ENCODE data around the gene DIPK1B.

The DIPK1B gene

DNA sequence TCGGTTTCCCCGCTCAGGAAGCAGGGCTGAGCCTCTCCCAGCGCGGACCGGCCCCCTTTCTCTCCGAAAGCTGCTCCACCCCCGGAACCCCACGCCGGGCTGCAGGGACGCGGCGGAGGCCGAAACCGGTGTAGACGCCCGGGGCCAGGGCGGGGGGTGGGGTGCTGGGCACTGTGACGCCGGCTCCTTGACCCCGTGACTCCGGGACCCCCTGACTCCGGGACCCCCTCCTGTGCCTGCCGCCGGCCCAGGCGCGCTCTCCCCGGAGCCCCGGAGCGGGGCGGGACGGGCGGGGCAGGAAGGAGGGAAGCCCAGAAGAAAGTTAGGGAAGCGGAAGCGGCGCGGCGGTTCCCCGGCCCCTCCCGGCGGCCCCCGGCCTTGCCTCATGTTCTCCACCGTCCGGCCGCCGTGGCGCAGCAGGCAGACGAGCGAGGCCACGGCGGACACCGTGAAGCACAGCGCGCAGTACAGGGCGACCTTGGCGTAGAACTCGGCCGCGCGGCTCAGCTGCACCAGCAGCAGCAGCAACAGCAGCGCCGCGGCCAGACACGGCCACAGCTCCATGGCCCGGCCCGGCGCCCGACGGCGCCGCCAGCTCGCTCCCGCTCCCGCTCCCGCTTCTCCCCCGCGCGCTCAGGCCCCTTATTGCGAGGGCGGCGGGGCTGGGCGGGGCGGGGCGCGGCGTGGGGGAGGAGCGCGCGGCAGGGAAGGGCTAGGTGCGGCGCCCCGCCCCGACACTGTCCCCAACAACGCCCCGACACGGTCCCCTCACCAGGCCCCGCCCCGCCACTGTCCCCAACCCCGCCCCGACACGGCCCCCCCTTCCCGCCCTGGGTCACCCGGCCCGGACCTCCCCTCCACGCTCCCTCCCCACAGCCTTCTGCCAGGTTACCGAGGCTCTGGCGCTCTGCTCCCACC lies 25.3 kb upstream of the DIPK1B start, which contains the start of gene AGPAT2:
Gene AGPAT2 (minus strand): TSS at position 664 of the 918 bp plus-strand sequence. CDS start 100 bp downstream, at position 564.
- DNase-seq (ENCODE audit: low read depth in 2 of 2): no peak

GRCh38 chr9:136687721-136688223 lies 24.6 kb upstream of the DIPK1B start:
- DNase-seq (ENCODE audit: low read depth in 2 of 2): no peak

GRCh38 chr9:136688274-136689107 lies 23.9 kb upstream of the DIPK1B start:
- DNase-seq (ENCODE audit: low read depth in 2 of 2): no peak

GRCh38 chr9:136689108-136689460 lies 23.3 kb upstream of the DIPK1B start:
- DNase-seq (ENCODE audit: low read depth in 2 of 2): no peak

DNA sequence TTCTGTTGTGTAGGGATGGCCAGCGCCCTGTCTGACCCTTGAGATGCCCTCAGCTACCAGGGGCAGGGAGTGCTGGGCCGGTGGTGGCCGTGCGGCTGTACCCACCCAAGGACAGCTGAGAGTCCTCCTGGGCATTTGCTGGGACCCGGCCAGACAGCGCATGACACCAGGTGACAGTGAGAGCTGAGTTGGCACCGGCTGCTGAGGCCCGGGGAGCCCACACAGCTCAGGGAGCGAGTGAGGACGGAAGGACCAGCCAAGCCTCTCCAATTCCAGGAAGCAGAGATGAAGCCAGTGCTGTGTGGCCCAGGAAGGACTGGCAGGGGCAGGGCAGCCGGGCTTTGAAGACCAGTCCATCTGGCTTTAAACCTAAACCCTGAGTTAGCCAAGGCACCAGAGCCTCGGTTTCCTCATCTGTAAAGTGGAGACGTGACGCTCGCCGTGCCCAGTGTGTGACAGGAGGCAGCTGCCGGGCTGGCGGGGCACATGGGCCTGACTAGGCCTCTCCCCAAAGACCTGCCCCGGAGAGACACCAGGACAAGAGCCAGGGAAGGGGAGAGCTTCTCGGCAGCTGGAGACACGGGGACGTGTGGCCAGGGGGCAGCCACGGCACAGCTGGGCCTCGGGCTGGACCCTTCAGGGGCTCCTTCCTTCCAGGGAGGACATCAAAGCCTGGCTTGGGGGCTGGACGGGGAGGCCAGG lies 22.1 kb upstream of the DIPK1B start:
- no peak for DNase-seq (ENCODE audit: low read depth in 2 of 2)

DNA sequence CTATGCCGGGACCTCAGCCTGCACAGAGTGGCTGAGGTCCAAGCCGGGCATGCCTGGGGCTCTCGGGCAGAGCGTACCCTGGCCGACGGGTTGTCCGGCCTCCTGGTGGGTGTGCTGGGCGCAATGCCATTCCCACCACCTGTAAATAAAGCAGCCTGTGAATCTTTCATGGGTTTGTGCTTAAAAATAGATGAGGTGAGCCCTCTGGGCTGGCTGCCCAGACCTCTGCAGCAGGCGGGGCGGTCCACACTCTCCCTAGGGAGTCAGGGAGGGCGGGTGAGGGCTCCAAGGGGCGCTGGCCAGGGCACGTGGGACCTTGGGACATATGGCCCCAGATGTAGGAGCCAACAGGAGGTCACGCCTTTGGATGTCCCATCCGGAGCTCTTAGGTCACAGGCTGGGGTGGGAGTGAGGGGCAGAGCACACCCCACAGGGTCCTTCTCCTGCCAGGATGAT lies 21.5 kb upstream of the DIPK1B start:
- no peak for DNase-seq (ENCODE audit: low read depth in 2 of 2)

DNA sequence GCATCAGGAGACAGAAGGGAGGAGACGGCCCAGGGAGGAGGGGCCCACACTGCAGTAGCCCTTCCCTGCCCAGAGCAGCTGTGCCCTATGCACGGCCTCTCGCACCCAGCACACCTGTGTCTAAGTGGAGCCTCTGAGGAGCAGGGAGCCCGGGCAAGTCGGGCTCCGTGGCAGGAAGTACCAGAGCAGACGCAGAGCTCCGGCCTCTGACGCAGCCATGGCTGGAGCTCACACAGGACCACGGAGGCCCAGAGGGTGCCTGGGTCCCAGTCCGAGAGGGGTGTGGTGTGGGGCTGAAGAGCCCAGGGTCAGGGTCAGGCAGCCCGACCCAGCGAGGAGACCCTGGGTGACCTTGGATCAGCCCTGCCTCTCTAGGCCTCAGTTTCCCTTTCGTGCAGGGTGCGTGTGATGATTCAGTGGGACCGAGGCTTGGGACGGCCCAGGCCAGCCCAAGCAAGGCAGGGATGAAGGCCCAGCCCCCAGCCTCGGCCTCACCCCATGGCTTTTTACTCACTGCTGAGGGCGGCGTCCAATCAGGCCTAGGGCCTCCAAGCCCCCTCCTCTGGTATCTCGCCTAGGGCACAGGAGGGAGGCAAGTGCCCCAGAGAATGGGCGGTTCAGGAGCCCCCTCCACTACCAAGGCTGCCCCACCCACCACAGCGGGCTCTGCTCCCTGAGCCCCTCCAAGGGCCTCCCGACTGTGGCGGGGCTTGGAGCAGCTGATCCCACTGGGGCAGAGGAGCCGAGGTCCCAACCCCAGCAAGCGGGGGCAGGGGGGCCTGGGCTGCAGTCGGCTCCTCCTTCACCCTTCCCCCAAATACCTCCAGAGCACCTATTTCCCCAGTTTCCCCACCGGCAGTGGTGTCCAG lies 20.8 kb upstream of the DIPK1B start:
- DNase-seq (ENCODE audit: low read depth in 2 of 2): no peak

DNA sequence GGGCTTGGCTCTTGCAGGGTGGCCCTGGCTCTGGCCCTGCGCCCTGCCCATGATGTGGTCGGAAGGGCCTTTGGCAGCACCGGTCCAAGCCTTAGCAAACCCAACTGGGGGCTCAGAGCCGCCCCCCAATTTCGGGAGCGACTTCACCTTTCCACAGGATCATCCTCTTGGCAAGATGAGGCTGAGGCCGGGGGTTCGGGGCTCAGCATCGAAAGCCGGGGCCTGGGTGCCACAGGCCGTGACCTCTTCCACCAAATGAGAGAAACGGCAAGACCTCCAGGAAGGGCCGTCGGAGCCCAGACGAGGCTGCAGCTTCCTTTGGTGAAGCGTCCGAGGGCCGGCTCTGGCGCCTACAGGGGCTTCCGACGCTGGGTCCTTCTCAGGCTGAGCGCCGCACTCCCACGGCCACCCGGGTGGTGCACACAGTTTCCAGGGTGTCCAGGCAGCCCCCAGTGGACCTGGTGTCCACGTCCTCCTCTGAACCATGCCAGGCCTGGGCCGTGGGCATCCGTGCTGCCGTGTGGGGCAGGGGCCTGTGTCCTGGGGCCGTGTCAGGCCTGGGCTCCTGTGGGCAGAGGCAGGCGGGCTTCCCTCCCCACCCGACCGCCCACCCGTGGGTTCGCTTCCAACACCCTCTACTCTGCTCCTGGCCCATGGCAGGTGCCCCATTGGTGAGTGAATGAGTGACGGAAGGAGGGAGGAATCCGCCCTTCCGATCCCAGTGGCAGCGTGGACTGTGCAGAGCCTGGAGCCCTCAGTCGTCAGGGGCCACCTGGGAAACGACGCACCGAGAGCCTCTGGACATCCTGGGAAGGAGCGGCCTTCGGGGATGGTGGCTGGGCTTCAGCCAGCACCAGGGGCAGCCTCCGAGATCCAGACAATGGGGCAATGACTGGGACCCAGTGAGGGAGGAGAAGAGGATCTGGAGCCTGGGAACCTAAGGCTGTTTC lies 19.9 kb upstream of the DIPK1B start:
- no peak for DNase-seq (ENCODE audit: low read depth in 2 of 2)

- no peak for DNase-seq (ENCODE audit: low read depth in 2 of 2)
These were observed 19.3 kb upstream of the DIPK1B start for GRCh38 chr9:136693135-136693489.

GRCh38 chr9:136693490-136694162 lies 18.7 kb upstream of the DIPK1B start:
- DNase-seq (ENCODE audit: low read depth in 2 of 2): no peak

DNA sequence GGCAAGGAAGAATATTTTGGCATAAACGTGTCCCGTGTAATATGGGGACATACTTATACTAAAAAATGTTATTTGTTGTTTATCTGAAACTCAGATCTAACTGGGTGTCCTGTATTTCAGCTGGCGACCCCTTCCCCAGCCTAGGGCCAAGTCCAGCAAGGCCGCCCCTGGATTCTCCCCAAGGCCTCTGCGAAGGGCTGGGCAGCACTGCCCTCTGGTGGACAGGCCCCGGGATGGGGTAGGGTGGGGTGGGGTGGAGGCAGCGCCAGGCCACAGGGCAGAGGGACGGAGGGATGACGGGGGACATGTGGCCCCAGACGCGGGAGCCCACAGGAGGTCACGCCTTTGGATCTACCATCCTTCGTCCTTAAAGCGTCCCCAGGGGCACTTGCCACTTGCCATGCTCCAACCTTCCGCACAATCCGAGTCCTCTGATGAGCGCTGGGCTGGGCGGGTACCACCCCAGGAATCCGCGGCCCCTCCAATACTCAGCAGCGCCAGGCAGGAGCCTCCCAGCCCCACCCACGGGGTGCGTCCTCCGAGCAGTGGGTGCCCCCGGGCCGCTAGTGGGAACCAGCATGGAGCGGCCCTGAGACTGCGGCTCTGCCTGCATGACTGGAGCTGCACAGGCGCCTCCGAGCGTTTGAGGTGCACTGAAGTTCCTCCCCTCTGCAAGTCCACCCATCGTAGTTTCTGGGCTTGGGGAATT lies 18.1 kb upstream of the DIPK1B start:
- DNase-seq (ENCODE audit: low read depth in 2 of 2): no peak

GRCh38 chr9:136694872-136695247 lies 17.5 kb upstream of the DIPK1B start:
- DNase-seq (ENCODE audit: low read depth in 2 of 2): no peak

DNA sequence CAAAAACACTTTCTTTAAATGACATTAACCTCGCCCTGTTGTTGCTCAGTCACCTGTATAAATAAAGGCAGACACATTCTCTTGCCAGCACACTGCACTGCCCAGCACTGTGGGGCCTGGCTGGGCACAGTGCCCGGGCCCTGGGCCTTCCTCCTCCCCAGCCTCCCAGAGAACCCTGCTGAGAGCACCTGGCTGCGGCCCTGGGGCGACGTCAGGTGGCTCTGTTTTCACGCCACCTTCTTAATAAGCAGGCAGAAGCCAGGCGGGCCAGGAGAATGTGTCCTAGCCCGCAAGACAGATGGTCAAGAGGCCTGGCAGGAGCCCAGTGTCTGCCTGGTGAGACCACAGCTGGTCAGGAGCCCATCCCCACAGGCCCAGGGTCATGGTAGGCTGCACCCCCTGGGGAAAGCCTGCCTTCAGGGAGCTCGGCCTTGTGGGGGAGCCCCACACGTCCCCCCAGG lies 16.9 kb upstream of the DIPK1B start:
- no peak for DNase-seq (ENCODE audit: low read depth in 2 of 2)

- DNase-seq (ENCODE audit: low read depth in 2 of 2): no peak
These were observed 16.4 kb upstream of the DIPK1B start for GRCh38 chr9:136695955-136696354.

GRCh38 chr9:136696502-136696901 lies 15.9 kb upstream of the DIPK1B start:
- no peak for DNase-seq (ENCODE audit: low read depth in 2 of 2)

DNA sequence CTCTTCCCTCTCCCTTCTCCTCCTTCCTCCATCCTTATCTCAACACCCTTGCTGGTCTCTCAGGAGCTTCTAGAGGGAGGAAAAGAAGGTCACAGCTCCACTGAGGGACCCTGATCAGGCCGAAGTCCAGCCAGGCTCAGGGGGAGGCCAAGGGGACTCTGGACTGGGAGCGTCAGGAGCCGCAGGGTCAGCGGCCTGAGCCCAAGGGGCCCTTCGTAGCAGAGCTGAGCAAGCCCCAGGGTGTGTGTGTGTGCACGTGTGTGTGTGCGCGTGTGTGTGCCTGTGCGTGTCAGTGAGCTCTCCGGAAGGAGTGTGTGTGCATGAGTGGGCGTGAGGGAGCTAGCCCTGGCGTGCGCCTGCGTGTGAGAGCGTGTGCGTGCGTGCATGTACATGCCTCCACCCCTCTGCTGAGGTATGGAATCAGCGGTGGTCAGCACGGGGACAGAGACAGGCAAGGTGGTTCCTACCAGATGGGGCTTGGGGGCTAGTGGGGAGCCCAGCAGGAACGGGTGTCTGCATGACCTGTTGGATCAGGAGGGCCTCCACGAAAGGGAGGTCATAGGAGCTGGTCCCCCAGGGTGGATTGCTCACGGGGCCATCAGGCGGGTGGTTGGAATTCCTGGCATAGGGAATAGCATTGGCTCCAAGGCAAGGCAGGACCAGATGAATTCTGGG lies 15.1 kb upstream of the DIPK1B start:
- DNase-seq (ENCODE audit: low read depth in 2 of 2): no peak

DNA sequence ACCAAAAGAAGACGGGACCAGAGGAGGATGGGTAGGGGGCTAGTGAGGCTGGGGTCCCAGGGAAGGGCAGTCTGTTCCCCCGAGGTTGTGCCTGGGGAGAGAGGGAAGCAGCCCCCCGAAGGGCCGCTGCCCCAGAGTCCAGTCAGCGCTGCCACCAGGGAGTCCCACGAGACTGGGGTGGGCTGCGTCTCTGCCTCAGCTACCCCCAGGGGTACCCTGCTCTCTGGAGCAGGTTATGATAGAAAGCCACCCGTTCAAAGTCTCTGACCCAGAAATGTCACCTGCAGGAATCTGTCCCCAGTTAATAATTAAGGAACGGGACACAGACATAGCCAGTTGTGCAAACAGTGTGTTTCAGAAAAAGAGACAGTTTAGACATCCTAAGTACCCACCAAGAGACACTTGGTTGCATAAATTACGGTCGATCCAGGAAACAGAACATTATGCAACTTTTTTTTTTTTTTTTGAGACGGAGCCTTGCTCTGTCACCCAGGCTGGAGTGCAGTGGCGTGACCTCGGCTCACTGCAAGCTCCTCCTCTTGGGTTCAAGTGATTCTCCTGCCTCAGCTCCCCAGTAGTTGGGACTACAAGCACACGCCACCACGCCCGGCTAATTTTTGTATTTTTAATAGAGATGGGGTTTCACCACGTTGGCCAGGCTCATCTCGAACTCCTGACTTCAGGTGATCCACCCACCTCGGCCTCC lies 14.4 kb upstream of the DIPK1B start:
- DNase-seq (ENCODE audit: low read depth in 2 of 2): no peak
